Heart left ventricle (tissue), 16 donors: Measurements from ENCODE around the gene IQCF5. TPM values are rescaled to one million over a fixed set of nuclear protein-coding genes. Genes with fewer than 3 reads are reported as not detected.

ENCODE experiments used
- ATAC-seq, 4 donors: fragments of 200-7000 bp; cut with Tn5 transposase; one replicate each; pipeline ENCODE4 v1.9.1; 2020 to 2022; ENCODE audit warnings: moderate library complexity in 4 of 4, mild to moderate bottlenecking in 3 of 4, moderate number of reproducible peaks in 1 of 4
- DNase-seq, 5 donors: peaks; one replicate each; pipeline ENCODE4 v3.0.0-alpha.2; 2020
- H3K27ac ChIP-seq, 12 donors: fragments of 200-600 bp; sonication (generic) in 4 of 12; one replicate each; pipeline versions ENCODE4 v1.5.0 to v1.8.0; 2016 to 2022; ENCODE audit warnings: mild to moderate bottlenecking in 2 of 12
- H3K27me3 ChIP-seq, 9 donors: fragments of 200-600 bp; sonication (generic) in 2 of 9; one replicate each; pipeline versions ENCODE4 v1.5.1 to v1.8.0; 2016 to 2022; ENCODE audit warnings: mild to moderate bottlenecking in 3 of 9
- H3K36me3 ChIP-seq, 9 donors: fragments of 200-600 bp; sonication (generic) in 2 of 9; one replicate each; pipeline versions ENCODE4 v1.5.0 to v1.8.0; 2018 to 2022; ENCODE audit warnings: mild to moderate bottlenecking in 2 of 9
- H3K4me1 ChIP-seq, 12 donors: fragments of 200-600 bp; sonication (generic) in 4 of 12; one replicate each; pipeline versions ENCODE4 v1.5.0 to v1.8.0; 2016 to 2022; ENCODE audit warnings: mild to moderate bottlenecking in 3 of 12
- H3K4me3 ChIP-seq, 12 donors: fragments of 200-600 bp; sonication (generic) in 4 of 12; one replicate each; pipeline versions ENCODE4 v1.5.0 to v1.8.0; 2017 to 2022; ENCODE audit warnings: mild to moderate bottlenecking in 9 of 12, moderate library complexity in 4 of 12
- H3K9me3 ChIP-seq, 12 donors: fragments of 200-600 bp; sonication (generic) in 4 of 12; one replicate each; pipeline versions ENCODE4 v1.5.0 to v1.8.0; 2016 to 2022; ENCODE audit warnings: mild to moderate bottlenecking in 1 of 12
- CTCF ChIP-seq, 12 donors: fragments of 200-600 bp; sonication (generic) in 4 of 12; IDR thresholded peaks; one replicate each; pipeline versions ENCODE4 v1.5.0 to v1.8.0; 2018 to 2022; ENCODE audit warnings: antibody characterized with exemption in 12 of 12, mild to moderate bottlenecking in 5 of 12
- POLR2A ChIP-seq, 2 donors: fragments of 450-650 bp; IDR thresholded peaks; one replicate each; pipeline ENCODE4 v1.6.1; 2017; ENCODE audit warnings: antibody characterized with exemption in 2 of 2, mild to moderate bottlenecking in 2 of 2, moderate library complexity in 2 of 2
- WGBS, 4 donors: extraction: QIAGEN DNeasy Blood & Tissue Kit in 2 of 4; methylation state at CpG; one replicate each; pipeline versions ENCODE4 v1.1.5 to v1.1.7; 2013 to 2018; 5-methylcytosine and 5-hydroxymethylcytosine counted together
- intact Hi-C, 10 donors: fragments of 100-400 bp; cut with DNase I; formaldehyde crosslinking; loops; one replicate each; pipeline versions ENCODE4 v1.11.1 to v1.14.2; 2022
- polyA plus RNA-seq, 2 donors: library from polyadenylated mRNA; stranded (reverse); fragments of 200-250 nt; gene quantifications; one replicate each; pipeline ENCODE4 v1.2.3, GENCODE V29; 2013
- total RNA-seq, 9 donors: library from RNA; depleted of rRNA in 2 of 9; stranded (reverse); fragments of >200 nt in 2 of 9; fragmentation: NEBNext Ultra II Directional in 3 of 9; extraction: Animal tissue kit (Norgen Biotek cat#: 25700) in 3 of 9; gene quantifications; one replicate each; pipeline versions ENCODE4 v1.1.0 to v1.2.4, GENCODE V29; 2016 to 2023
- donor health status: ischemic (EF 13 %, LVEDD 7.1; RV severe dilation, severe dysfunction).
- donor health status: healthy with polysubstance abuse.
- donor health status: DM: no; HTN: yes; CAD: no.
- donor health status: DM: no; HTN: no; CAD: no.
- donor health status: ischemic (EF 25% LVEDD 6.9; RV normal size, moderate dysfunction).
- donor health status: ischemic (EF 25% LVEDD 5.7; RV mildly dilated, moderate dysfunction).
- donor health status: healthy.
- donor health status: DM: yes; HTN: yes; CAD: no.
- donor health status: ischemic (EF 35%, LVEDD 5.7; RV mildly dilated, moderate dysfunction).
- donor health status: nonischemic (EF 11% LVEDD 7.7; RV severe dilation, severe dysfunction).
- donor health status: DM: yes; HTN: yes; CAD: no.
- donor health status: PGD.
- donor health status: ischemic (EF 29% LVEDD 5.4; RV normal size, mild dysfunction).
- donor health status: nonischemic (EF 23%, LVEDD 6.1; RV moderate dilation, normal function).

The IQCF5 gene
- total and polyA plus RNA-seq, 11 donors, result not detected

- H3K9me3 ChIP-seq, result peaks cover 0 to 16% (median 4%) of the 10 kb centered on the region in 12 donors
- 67 to 73% (median 70%) methylated on average over 7 of the region's 7 CpGs for WGBS, 4 donors
- H3K4me3 ChIP-seq, result no peak overlapping the region
- no peak for TF ChIP-seq POLR2A (IDR thresholded peaks at IDR 0.05)
- TF ChIP-seq CTCF (IDR thresholded peaks at IDR 0.05), result no peak
- intact Hi-C loops, result no loop called here
- no peaks in the 10 kb centered on the region for H3K36me3 ChIP-seq
- ATAC-seq (no peak), DNase-seq (no peak)
- no peak overlapping the region for H3K27ac ChIP-seq
- H3K27me3 ChIP-seq, result peaks cover 0 to 14% (median 3%) of the 10 kb centered on the region in 9 donors
- H3K4me1 ChIP-seq, result no peaks in the 10 kb centered on the region
Measured at GRCh38 chr3:51845129-51845528, 30.3 kb downstream of the IQCF5 start.

DNA sequence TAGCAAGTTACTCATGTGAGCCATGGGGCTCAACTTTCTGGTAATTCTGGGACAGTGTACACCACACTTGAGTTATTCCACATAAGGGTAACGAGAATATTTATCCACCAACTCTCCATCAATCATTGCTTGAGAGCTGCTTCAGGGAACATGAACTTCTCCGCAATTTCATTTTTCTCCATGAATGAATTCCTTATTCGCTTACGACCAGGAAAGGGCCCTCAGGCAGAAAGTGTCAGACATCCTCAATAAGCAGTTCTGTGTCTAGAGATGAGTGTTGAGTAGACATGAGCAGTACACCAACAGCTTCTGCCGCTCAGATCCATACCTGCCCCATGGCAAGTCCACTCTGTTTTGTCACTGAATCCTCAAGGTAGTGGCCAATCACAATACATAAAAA, 38.8 kb downstream of the IQCF5 start:
- Histone ChIP-seq H3K27me3 (peaks cover 0 to 26% (median 0%) of the 10 kb centered on the region in 9 donors), H3K36me3 (no peaks in the 10 kb centered on the region), H3K9me3 (peaks cover 0 to 5% (median 0%) of the 10 kb centered on the region in 12 donors), H3K27ac (no peak overlapping the region), H3K4me3 (no peak overlapping the region), H3K4me1 (no peaks in the 10 kb centered on the region)
- 83 to 91% (median 86%) methylated on average over 5 of the region's 5 CpGs for WGBS, 4 donors
- ATAC-seq (no peak), DNase-seq (no peak)
- TF ChIP-seq CTCF (IDR thresholded peaks at IDR 0.05) (no peak), POLR2A (IDR thresholded peaks at IDR 0.05) (no peak)
- intact Hi-C loops, result no loop called here

GRCh38 chr3:51830836-51831385, 44.5 kb downstream of the IQCF5 start:
- Histone ChIP-seq H3K9me3 (peaks cover 0 to 23% (median 13%) of the 10 kb centered on the region in 12 donors), H3K27ac (no peak overlapping the region), H3K4me3 (no peak overlapping the region), H3K27me3 (peaks cover 0 to 14% (median 0%) of the 10 kb centered on the region in 9 donors), H3K4me1 (no peaks in the 10 kb centered on the region), H3K36me3 (no peaks in the 10 kb centered on the region)
- WGBS, 4 donors, result 51 to 60% (median 54%) methylated on average over 4 of the region's 4 CpGs
- DNase-seq (no peak), ATAC-seq (no peak)
- intact Hi-C loops, result no loop called here
- TF ChIP-seq POLR2A (IDR thresholded peaks at IDR 0.05) (no peak), CTCF (IDR thresholded peaks at IDR 0.05) (no peak)

DNA sequence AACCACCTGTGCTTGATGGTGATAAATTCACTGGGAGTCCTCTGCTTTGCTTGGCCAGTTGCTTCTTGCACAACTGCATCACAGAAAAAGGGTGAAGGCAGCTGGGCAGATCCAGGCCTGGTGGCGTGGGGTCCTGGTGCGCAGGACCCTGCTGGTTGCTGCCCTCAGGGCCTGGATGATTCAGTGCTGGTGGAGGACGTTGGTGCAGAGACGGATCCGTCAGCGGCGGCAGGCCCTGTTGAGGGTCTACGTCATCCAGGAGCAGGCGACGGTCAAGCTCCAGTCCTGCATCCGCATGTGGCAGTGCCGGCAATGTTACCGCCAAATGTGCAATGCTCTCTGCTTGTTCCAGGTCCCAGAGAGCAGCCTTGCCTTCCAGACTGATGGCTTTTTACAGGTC, 45.1 kb downstream of the IQCF5 start:
- DNase-seq, result no peak
- peaks cover 0 to 23% (median 13%) of the 10 kb centered on the region in 12 donors for H3K9me3 ChIP-seq
- ATAC-seq, result no peak
- H3K36me3 ChIP-seq, result no peaks in the 10 kb centered on the region
- peaks cover 0 to 14% (median 0%) of the 10 kb centered on the region in 9 donors for H3K27me3 ChIP-seq
- no peaks in the 10 kb centered on the region for H3K4me1 ChIP-seq
- 87 to 91% (median 89%) methylated on average over 7 to 13 of the region's 13 CpGs for WGBS, 4 donors
- H3K27ac ChIP-seq, result no peak overlapping the region
- H3K4me3 ChIP-seq, result no peak overlapping the region
- intact Hi-C loops, result no loop called here
- TF ChIP-seq POLR2A (IDR thresholded peaks at IDR 0.05), result no peak
- TF ChIP-seq CTCF (IDR thresholded peaks at IDR 0.05), result no peak
